ENCODE data around the gene PTGER4. TPM values are rescaled to one million over a fixed set of nuclear protein-coding genes. Genes with fewer than 3 reads are reported as not detected.
A peak's percentile ranks its signal among the peaks of the same experiment; 100 is the strongest.

The PTGER4 gene
- total RNA-seq, 1 donor from 2014 or later, result 17.1 TPM

GRCh38 chr5:40733879-40734563 is 54.3 kb downstream of the PTGER4 start:
- intact Hi-C loops (cut with DNase I), result no loop called here
- ATAC-seq, result no peak

DNA sequence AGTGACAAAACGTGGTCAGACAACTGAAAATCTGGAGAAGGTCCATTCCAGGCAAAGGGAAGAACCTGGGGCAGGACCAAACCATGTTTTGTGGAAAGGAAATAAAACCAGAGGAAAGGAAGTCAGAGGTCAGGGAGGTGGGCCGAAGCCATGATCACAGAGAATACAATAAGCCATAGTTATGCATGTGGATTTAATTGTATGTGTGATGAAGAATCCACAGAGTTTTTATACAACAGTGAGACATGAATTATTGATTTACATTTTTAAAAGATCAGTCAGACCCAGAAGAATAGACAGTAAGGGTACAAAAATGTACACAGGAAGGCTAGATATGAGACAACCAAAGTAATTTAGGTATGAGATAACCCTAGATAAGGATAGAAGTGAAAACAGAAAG is 55.3 kb downstream of the PTGER4 start:
- no peak for ATAC-seq
- DNase-seq (ENCODE audit: low spot score), result no peak
- intact Hi-C loops (cut with DNase I), result no loop called here

More at GRCh38 chr5:40733879-40734563, 54.3 kb downstream of the PTGER4 start:
- DNase-seq (ENCODE audit: low spot score), result no peak

- DNase-seq (ENCODE audit: low spot score), result no peak
- intact Hi-C loops (cut with DNase I), result no loop called here
- ATAC-seq, result no peak
Observed at GRCh38 chr5:40735609-40736008, 55.9 kb downstream of the PTGER4 start.

DNA sequence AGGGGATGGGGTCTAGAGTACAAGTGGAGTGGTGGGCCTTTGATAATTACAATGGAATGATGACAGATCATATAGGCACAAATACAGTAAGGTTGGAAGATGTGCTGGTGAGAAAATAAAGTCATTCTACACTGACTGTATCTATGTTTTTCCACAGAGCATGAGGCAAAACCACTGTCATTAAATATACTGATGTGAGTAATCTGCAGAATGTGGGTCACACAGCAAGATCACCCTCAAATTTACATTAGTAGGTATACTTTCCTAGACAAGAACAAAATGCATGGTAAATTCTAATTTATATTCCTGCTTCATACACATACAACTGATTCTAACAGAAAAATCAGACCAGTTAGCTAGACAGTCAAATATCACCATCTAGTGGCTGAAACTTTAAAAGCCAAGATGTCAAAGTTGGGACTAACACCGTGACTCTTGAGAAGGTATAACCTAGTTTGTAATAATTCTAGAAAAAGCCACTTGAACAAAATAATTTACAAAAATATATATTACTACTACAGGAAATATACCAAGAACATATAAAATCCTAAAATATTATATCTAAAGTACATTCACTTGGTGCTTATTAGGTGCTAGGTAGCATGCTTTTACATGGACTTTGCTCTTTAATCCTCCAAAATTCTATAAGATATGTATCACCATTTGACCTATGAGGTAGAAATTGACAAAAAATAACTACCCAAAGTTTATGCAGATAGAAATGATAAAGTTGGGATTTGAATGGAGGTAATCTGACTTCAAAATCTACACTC is 56.6 kb downstream of the PTGER4 start:
- ATAC-seq, result peak; percentile 77
- DNase-seq (ENCODE audit: low spot score), result no peak
- intact Hi-C loops (cut with DNase I), result no loop called here

DNA sequence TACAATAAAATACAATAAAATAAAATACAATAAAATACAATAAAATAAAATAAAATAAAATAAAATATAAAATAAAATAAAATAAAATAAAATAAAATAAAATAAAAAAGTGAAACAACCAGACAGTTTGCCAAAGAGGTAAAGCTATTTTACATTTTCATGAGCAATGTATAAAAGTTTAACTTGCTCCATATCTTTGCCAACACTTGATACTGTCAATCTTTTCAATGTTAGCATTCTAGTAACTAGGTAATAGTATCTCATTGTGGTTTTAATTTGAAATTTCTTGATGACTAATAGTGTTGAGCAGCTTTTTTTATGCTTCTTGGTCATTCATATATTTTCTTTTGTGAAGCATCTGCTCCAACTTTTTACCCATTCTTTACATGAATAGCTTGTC is 58.8 kb downstream of the PTGER4 start:
- intact Hi-C loops (cut with DNase I), result no loop called here
- no peak for DNase-seq (ENCODE audit: low spot score)
- no peak for ATAC-seq

Other genes with a start within 250 kb of the PTGER4 start
- gene TTC33, start 76.0 kb downstream of the PTGER4 start, total RNA-seq, result 20.1 TPM
- 78.4 TPM for gene PRKAA1, start 118.5 kb downstream of the PTGER4 start, total RNA-seq
- gene RPL37, start 155.3 kb downstream of the PTGER4 start, total RNA-seq, result 1,013 TPM
- 10.9 TPM for gene CARD6, start 161.5 kb downstream of the PTGER4 start, total RNA-seq
- gene C7, start 229.6 kb downstream of the PTGER4 start, total RNA-seq, result 37.4 TPM

Data from sciatic nerve (tissue), 2 donors.